Calu3 (cell line): ENCODE data around the gene CLCA2. TPM values are rescaled to one million over a fixed set of nuclear protein-coding genes. Genes with fewer than 3 reads are reported as not detected.

Source experiments
- BruUV-seq: library from RNA; stranded (reverse); fragments of 400-500 nt; replicated peaks from 2 replicates; lab custom pipeline; 2021; lab: Mats Ljungman, UMichigan
- CTCF ChIA-PET: fragments of 300-600 bp; sonication (Branson Sonifier 250); formaldehyde crosslinking; loops from one replicate; lab custom pipeline; 2022; ENCODE audit warnings: antibody characterized with exemption; lab: Charles Lee
- DNase-seq: peaks from one replicate; pipeline ENCODE4 v3.0.0; 2022
- H3K27ac Mint-ChIP-seq: one replicate; pipeline ENCODE4 v1.8.0; 2022; ENCODE audit warnings: mixed read lengths; ENCODE audit not compliant: unreplicated experiment
- H3K27me3 Mint-ChIP-seq: one replicate; pipeline ENCODE4 v1.8.0; 2022; ENCODE audit warnings: mixed read lengths; ENCODE audit not compliant: unreplicated experiment
- H3K36me3 Mint-ChIP-seq: one replicate; pipeline ENCODE4 v1.8.0; 2022; ENCODE audit warnings: mild to moderate bottlenecking, moderate library complexity, mixed read lengths; ENCODE audit not compliant: insufficient read depth, unreplicated experiment
- H3K4me1 Mint-ChIP-seq: one replicate; pipeline ENCODE4 v1.8.0; 2022; ENCODE audit warnings: mild to moderate bottlenecking, low read depth, mixed read lengths; ENCODE audit not compliant: unreplicated experiment
- H3K4me3 Mint-ChIP-seq: one replicate; pipeline ENCODE4 v1.8.0; 2022; ENCODE audit warnings: mild to moderate bottlenecking, low read depth, moderate library complexity, mixed read lengths; ENCODE audit not compliant: unreplicated experiment
- H3K9me3 Mint-ChIP-seq: one replicate; pipeline ENCODE4 v1.8.0; 2022; ENCODE audit warnings: low read depth, mixed read lengths; ENCODE audit not compliant: unreplicated experiment
- intact Hi-C: fragments of 100-400 bp; cut with micrococcal nuclease; formaldehyde crosslinking; loops from one replicate; pipeline ENCODE4 v1.10.0; 2022; ENCODE audit not compliant: unreplicated experiment
- total RNA-seq: library from RNA; stranded (reverse); gene quantifications from 2 replicates; pipeline ENCODE4 v1.2.3, GENCODE V29; 2022
- TF ChIP-seq, protein P1 (sequence below): fragments of 200-600 bp; IDR thresholded peaks from one replicate; pipeline ENCODE4 v1.8.0; 2022; ENCODE audit warnings: antibody characterized with exemption; ENCODE audit not compliant: unreplicated experiment

CLCA2 gene
- total RNA-seq, 1 experiment from 2014 or later: not detected

DNA sequence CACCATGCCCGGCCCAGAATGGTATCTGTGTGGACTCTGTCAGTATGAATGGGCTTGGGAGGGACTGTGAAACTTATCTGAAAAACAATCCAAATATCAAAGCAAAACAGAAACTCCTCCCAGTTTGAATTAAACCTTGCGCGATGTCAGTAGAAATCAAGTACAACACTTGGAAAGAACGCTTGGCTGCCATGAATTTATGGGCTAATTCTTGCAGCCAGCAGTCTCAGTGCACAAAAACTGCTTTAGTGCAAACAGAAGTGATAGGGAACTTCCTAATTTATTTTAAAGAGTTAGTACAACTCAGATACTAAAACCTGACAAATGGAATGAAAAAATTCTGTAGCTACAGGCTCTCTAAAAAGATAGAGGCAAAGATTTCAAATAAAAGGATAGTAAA is 53.3 kb downstream of the CLCA2 start:
- H3K4me3 Mint-ChIP-seq: no peak overlapping the region
- CTCF ChIA-PET: no interaction called here
- BruUV-seq: no TSS peak
- no peaks in the 10 kb centered on the region for H3K9me3 Mint-ChIP-seq
- H3K27me3 Mint-ChIP-seq: peaks cover 6% of the 10 kb centered on the region
- H3K4me1 Mint-ChIP-seq: no peaks in the 10 kb centered on the region
- TF ChIP-seq, protein P1, sequence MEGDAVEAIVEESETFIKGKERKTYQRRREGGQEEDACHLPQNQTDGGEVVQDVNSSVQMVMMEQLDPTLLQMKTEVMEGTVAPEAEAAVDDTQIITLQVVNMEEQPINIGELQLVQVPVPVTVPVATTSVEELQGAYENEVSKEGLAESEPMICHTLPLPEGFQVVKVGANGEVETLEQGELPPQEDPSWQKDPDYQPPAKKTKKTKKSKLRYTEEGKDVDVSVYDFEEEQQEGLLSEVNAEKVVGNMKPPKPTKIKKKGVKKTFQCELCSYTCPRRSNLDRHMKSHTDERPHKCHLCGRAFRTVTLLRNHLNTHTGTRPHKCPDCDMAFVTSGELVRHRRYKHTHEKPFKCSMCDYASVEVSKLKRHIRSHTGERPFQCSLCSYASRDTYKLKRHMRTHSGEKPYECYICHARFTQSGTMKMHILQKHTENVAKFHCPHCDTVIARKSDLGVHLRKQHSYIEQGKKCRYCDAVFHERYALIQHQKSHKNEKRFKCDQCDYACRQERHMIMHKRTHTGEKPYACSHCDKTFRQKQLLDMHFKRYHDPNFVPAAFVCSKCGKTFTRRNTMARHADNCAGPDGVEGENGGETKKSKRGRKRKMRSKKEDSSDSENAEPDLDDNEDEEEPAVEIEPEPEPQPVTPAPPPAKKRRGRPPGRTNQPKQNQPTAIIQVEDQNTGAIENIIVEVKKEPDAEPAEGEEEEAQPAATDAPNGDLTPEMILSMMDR: no peak
- no peak overlapping the region for H3K27ac Mint-ChIP-seq
- H3K36me3 Mint-ChIP-seq: no peaks in the 10 kb centered on the region
- intact Hi-C loops: loop anchor here (10.0 kb wide), 1 partner anchor 208 kb away; no protein-coding TSS in a partner anchor
- DNase-seq: no peak

DNA sequence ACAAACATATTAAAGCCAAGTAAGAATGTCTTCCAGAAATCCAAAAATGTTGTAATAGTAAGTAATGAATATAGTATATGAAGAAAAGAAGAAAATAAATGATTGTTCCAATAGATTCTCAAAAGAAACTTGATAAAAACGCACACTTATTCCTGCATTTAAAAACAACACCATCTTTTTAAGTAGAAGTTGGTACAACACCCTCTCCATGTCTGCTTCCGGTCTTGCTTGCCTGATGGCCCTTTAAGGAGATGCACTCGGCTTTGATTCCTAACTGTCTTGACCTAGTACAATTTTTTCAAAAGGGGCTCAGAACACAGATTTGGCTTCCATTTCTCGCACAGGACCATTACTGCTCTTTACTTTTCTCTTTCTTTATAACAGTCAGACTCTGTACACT is 53.7 kb downstream of the CLCA2 start:
- CTCF ChIA-PET: no interaction called here
- no peak overlapping the region for H3K4me3 Mint-ChIP-seq
- H3K9me3 Mint-ChIP-seq: no peaks in the 10 kb centered on the region

DNA sequence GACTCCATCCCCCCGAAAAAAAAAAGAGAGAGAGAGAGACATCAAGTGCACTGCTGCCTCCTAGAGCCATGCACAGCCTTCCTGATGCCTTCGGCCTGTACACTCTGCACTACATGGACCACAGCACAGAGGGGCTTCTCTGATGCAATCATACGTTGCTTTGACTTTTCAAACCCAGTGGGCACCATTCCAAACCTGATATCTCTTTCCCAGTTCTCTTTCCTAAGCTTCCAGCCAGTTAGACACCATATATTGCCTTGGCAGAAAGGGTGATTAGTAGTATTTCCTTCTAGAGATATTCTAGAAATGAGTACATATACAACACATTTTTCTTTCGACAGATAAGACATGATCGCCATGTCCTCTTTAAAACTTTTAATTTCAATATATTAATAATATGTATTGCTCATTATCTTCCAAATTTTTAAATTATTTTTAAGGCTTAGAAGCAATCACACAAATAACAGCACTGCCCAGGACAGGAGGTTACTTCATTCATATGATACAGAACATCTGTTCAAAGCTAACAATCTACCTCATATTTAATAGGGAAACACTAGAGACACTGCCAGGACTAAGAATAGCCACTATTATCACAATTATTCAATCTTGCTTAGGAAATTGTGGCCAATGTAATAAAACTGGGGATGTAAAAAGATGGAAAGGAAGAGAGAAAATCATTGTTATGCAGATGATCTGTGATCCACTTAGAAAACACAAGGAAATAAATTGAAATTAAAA is 54.6 kb downstream of the CLCA2 start:
- no peak overlapping the region for H3K4me3 Mint-ChIP-seq
- CTCF ChIA-PET: no interaction called here
- H3K9me3 Mint-ChIP-seq: no peaks in the 10 kb centered on the region
- no peak overlapping the region for H3K27ac Mint-ChIP-seq
- peaks cover 1% of the 10 kb centered on the region for H3K27me3 Mint-ChIP-seq
- H3K36me3 Mint-ChIP-seq: no peaks in the 10 kb centered on the region
- H3K4me1 Mint-ChIP-seq: no peaks in the 10 kb centered on the region
- no TSS peak for BruUV-seq
- TF ChIP-seq, protein P1: no peak
- no peak for DNase-seq
- intact Hi-C loops: loop anchor here (10.0 kb wide), 1 partner anchor 206 kb away; no protein-coding TSS in a partner anchor

More for the DNA sequence above, 53.7 kb downstream of the CLCA2 start:
- intact Hi-C loops: loop anchor here (10.0 kb wide), 1 partner anchor 207 kb away; no protein-coding TSS in a partner anchor
- no peak overlapping the region for H3K27ac Mint-ChIP-seq
- peaks cover 2% of the 10 kb centered on the region for H3K27me3 Mint-ChIP-seq
- DNase-seq: no peak
- BruUV-seq: no TSS peak
- no peaks in the 10 kb centered on the region for H3K4me1 Mint-ChIP-seq
- no peaks in the 10 kb centered on the region for H3K36me3 Mint-ChIP-seq
- TF ChIP-seq, protein P1: no peak

DNA sequence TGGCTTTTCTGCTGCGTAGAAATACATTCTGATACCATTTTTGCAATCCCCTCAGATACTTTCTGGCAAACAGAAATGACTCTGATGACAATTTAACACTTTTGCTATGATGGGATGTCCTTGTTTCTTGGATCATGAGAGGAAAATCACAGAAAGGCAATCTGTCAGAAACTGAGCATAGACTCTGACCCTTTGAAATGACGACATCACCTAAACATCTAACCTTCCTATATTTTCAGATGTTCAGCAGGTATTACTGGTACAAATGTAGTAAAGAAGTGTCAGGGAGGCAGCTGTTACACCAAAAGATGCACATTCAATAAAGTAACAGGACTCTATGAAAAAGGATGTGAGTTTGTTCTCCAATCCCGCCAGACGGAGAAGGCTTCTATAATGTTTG is 58.0 kb downstream of the CLCA2 start:
- H3K4me1 Mint-ChIP-seq: no peaks in the 10 kb centered on the region
- TF ChIP-seq, protein P1: no peak
- peaks cover 21% of the 10 kb centered on the region for H3K27me3 Mint-ChIP-seq
- no peak for DNase-seq
- H3K4me3 Mint-ChIP-seq: no peak overlapping the region
- CTCF ChIA-PET: no interaction called here
- intact Hi-C loops: no loop called here
- H3K36me3 Mint-ChIP-seq: no peaks in the 10 kb centered on the region
- no TSS peak for BruUV-seq
- H3K9me3 Mint-ChIP-seq: no peaks in the 10 kb centered on the region
- H3K27ac Mint-ChIP-seq: no peak overlapping the region
